NB4 (cell line): ENCODE data around the gene MPPED1.

Source experiments
- CTCF ChIP-seq: IDR thresholded peaks from one replicate; pipeline ENCODE4 v1.5.1; 2012; ENCODE audit warnings: low read depth, low read length
- MYC ChIP-seq: IDR thresholded peaks from 2 replicates; pipeline ENCODE4 v1.6.1; 2011; ENCODE audit warnings: low read depth, low read length

DNA sequence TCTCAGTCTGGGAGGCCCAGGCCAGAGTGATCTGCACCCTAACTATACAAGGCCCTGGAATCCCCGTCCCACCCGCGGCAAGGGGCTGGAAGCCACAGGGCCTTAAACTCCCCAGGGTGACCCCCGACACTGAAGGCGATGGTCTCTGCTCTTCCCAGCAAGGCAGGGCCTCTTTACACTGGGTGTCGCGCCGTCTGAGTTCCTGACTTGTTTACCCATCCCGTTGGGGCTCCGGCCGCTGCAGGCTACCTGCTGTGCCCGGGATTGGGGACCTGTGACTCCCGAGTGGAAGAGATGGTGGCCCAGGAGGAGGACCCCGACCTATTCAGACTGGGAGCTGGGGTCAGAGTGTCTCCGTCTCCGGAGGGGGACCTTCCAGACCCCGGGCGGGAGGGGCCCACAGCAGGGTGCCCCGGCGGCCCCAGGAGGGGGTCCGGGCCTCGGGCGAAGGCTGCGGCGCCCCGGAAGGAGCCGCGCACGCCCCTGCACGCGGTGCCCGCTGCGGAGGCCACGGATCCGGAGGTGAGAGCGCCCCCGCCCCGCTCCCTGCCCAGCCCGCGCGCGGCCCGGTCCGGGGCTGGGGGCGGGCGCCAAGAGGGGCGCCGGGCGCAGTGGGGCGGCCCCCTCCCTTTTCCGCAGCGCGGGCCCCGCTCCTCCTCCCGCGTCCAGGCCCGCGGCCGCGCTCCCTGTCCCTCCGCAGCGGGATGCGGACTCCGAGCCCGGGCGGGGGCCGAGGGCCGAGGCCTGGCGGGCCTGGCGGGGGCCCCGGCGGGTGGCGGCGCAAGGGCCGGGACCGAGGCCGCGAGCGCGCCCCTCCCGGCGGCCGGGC, 560 bp upstream of the MPPED1 start:
- TF ChIP-seq MYC = no peak
- no peak for TF ChIP-seq CTCF
